GM06990 (cell line): ENCODE results near the gene LRRC42.

ENCODE experiments used
- DNase-seq: peaks from one replicate; pipeline ENCODE4 v3.0.0-alpha.2; 2011; ENCODE audit not compliant: insufficient read length; ENCODE audit errors: extremely low read depth
- H3K27me3 ChIP-seq: replicated peaks from 2 replicates; pipeline ENCODE4 v1.6.0; 2011; ENCODE audit warnings: low read length; ENCODE audit not compliant: control insufficient read depth, insufficient read depth
- H3K36me3 ChIP-seq: 2 replicates; pipeline ENCODE4 v1.5.1; 2011; ENCODE audit warnings: low read length; ENCODE audit not compliant: control insufficient read depth, insufficient read depth
- H3K4me3 ChIP-seq: replicated peaks from 2 replicates; pipeline ENCODE4 v1.5.1; 2011; ENCODE audit warnings: low read depth, mild to moderate bottlenecking, control low read depth, low read length
- TF ChIP-seq, protein P1 (sequence below): IDR thresholded peaks from 2 replicates; pipeline ENCODE4 v1.5.1; 2011; ENCODE audit warnings: low read length, control low read depth, mild to moderate bottlenecking, inconsistent platforms; ENCODE audit not compliant: insufficient read depth, poor library complexity, severe bottlenecking

The LRRC42 gene, protein sequence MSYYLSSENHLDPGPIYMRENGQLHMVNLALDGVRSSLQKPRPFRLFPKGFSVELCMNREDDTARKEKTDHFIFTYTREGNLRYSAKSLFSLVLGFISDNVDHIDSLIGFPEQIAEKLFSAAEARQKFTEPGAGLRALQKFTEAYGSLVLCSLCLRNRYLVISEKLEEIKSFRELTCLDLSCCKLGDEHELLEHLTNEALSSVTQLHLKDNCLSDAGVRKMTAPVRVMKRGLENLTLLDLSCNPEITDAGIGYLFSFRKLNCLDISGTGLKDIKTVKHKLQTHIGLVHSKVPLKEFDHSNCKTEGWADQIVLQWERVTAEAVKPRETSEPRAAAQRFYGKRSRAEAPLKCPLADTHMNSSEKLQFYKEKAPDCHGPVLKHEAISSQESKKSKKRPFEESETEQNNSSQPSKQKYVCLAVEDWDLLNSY

DNA sequence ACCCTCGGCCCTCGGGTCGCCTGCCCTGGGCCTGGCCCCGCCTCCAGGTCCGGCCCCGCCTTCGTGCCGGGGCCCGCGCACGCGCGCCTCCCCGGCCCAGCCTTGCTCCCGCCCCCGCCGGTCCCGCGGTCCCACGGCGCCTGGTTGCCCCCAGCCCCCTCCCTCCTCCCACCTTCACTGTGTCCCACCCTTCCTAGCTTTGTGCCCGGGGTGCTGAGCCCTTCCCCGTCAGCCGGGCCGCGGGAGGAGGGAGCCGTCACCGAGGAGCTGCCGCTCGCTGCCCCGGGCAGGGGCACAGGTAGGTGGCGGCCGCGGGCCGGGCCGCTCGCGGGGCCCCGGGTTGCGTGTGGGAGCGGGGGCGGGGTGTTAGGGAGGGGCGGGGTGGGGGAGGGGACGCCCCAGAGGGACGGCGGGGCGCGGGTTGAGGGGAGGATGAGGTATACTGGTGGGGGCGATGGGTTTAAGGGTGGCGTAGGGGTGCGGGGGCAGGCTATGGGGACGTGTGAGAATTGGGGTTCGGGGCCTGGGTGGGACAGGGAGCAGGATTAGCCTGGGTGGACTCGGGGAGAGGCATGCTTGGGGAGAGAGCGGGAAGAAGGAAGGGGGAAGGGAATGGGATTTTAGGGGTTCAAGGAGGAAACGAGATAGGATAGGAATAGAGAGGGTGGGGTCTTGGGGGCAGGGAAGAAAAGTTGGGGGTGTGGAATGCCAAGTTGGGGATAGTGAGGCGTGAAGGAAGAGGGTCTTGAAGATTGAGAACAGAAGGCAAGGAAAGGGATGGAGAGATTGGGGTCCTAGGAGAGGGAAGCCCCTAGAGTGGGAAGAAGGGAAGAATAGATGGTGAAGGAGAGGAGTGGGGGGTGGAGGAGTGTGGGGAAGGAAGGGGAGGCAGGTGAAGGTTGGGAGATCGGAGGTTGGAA is at the start of gene LRRC42:
LRRC42 (plus strand) TSS at position 99 of the 920 bp plus-strand sequence. CDS start 5,650 bp downstream, outside the sequence.
- TF ChIP-seq, protein P1, sequence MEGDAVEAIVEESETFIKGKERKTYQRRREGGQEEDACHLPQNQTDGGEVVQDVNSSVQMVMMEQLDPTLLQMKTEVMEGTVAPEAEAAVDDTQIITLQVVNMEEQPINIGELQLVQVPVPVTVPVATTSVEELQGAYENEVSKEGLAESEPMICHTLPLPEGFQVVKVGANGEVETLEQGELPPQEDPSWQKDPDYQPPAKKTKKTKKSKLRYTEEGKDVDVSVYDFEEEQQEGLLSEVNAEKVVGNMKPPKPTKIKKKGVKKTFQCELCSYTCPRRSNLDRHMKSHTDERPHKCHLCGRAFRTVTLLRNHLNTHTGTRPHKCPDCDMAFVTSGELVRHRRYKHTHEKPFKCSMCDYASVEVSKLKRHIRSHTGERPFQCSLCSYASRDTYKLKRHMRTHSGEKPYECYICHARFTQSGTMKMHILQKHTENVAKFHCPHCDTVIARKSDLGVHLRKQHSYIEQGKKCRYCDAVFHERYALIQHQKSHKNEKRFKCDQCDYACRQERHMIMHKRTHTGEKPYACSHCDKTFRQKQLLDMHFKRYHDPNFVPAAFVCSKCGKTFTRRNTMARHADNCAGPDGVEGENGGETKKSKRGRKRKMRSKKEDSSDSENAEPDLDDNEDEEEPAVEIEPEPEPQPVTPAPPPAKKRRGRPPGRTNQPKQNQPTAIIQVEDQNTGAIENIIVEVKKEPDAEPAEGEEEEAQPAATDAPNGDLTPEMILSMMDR = peak; percentile 21
- Histone ChIP-seq H3K36me3 (no peaks in the 10 kb centered on the region), H3K4me3 (peak within 1 kb of the TSS; percentile 92), H3K27me3 (no peaks in the 10 kb centered on the region)
- DNase-seq = no peak

DNA sequence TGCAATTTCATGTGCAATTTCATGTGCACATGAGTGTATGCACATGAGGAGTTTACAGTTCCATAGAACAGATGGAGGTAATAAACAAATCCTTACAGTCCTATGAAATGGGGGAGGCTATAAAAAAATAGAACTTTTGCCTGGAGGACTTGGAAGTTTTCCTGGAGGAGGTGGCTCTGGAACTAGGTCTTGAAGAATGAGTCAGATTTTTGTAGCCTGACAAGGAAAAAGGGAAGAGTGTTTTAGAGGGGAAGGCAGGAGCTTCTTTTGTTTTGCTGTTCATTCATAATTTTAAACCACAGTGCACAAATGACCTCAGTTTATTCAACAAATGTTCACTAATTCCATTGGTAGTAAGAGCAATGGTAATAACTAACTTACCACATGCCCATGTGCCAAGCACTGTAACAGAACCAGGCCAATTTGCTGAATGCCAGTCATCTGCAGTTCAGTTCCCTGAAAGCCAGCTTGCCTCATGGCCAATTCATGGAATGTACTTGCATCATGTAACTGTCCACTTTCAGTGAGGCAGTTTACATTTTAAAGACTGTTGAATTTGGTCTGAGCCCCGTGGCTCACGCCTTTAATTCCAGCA is 49.4 kb upstream of the LRRC42 start:
- Histone ChIP-seq H3K36me3 (no peaks in the 10 kb centered on the region), H3K27me3 (no peaks in the 10 kb centered on the region), H3K4me3 (no peak overlapping the region)
- no peak for DNase-seq
- TF ChIP-seq, protein P1 = no peak

DNA sequence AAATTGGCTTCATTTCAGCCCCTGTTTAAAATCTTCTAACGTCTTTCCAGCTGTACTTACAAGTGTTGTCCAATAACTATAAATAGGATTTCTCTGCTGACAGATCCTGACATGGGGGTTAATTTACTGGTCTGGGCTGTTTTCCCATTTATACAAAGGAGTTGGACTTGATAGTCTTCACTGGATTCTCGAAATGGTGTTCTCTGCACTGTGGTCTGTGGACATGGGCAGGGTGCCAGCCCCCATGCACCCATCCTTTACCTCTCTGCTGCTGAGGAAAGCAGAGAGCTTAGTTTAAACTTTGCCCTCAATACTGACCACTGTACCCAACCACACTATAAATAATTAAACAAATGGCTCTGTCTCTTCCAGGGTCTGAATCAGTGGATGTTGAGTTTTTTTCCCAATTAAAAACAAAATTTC is 46.9 kb upstream of the LRRC42 start:
- Histone ChIP-seq H3K27me3 (no peaks in the 10 kb centered on the region), H3K4me3 (no peak overlapping the region), H3K36me3 (no peaks in the 10 kb centered on the region)
- no peak for DNase-seq
- TF ChIP-seq, protein P1 = no peak

DNA sequence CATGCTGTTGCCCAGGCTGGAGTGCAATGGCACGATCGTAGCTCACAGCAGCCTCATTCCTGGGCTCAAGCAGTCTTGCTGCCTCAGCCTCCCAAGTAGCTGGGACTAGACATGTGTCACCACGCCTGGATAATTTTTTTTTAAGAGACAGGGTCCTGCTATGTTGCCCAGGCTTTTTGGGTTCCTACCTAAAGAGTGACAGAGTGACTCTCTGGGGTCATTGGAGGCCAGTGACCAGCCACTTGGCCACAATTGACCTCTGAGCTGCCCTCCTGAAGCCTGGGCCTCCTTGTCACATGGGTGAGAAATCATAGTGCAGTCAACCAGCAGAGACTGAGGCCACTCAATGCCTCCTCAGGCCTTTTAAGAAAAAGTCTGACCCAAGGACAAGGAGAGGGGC is 46.4 kb upstream of the LRRC42 start:
- TF ChIP-seq, protein P1 = no peak
- Histone ChIP-seq H3K4me3 (no peak overlapping the region), H3K27me3 (no peaks in the 10 kb centered on the region), H3K36me3 (no peaks in the 10 kb centered on the region)
- DNase-seq = no peak

DNA sequence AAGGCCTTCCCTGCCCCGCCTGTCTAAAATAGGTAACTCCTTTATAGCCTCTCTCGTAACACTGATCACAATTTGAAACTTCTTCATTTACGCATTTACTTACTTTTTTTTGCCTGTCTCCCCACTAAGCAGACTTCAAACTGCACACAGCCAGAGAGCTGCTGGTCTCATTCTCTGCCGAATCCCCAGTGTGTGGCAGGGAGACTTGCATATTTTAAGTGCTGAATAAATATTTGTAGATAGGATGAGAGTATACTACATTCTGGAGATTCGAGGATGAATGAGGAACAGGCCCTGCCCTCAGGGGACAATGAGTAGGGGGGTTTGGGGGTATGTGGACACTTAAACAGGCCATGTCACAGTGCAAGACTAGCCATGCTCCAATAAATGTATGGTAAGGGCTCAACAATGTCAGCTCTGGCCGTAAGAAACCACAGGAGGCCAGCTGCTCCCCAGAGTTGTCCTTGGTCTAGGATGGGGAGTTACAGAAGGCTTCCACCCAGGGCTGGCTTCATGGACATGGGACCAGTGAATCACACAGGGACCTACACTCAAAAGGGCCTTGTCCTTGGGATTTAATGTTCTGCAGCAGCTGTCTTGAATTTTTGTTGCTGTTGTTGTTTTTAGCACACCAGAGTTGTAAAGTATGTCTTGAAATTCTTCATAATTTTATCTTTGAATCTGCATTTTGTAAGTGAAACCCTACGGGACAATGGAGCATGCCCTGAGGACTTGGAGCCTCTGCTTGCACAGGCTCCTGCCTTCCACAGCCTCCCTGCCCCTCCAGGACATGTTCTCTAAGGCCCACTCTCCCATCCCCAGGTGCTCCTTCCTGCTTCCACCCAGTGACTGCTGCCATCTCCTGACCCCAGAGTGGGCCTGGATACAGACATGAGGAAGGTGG is 43.7 kb upstream of the LRRC42 start:
- Histone ChIP-seq H3K4me3 (no peak overlapping the region), H3K27me3 (no peaks in the 10 kb centered on the region), H3K36me3 (no peaks in the 10 kb centered on the region; the same call in 1 of the 2 replicates)
- no peak for DNase-seq
- TF ChIP-seq, protein P1 = no peak
